NCI-H2081 treated with DMSO at 0.1 percent for 48 hours (cell line): ENCODE measurements around the gene PNPT1.

ENCODE experiments used
- DNase-seq: peaks from one replicate; lab custom pipeline; 2025; lab: John Stamatoyannopoulos, UW

The PNPT1 gene

DNA sequence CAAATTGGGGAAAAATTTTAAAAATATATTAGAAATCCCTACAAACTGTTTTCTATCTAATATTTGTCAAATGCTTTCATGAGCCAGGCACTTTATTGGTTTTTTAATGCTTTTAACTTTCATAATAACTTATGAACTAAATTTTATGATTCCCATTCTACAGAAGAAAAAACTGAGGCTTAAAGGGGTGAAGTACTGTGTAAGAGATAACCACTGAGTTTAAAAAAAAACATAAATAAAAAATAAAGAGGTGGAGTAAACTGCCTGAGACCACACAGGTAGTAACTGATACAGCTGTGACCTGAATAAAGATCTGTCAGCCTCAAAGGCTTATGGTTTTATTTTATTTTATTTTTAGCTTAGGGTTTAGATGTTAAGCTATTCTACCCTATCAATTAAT lies 24.7 kb downstream of the PNPT1 start:
- DNase-seq, result no peak

DNA sequence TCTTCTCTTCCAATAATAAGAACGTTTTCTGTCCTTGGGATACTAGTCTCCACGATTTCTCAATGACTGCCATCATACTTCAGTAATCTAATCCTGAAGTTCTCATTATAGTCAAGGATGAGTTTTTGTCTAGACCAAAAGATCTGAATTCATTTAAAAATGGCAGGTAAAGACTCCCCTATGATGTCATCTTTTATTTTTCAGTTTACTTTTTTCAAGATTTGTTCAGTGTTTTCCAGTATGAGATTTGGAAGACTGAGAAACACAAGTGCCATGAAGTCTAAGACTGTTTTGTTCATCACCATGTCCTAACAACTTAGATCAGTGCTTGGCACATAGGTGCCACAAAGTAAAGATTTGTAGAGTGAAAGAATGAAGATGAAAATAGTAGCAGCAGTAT lies 40.4 kb downstream of the PNPT1 start:
- no peak for DNase-seq

DNA sequence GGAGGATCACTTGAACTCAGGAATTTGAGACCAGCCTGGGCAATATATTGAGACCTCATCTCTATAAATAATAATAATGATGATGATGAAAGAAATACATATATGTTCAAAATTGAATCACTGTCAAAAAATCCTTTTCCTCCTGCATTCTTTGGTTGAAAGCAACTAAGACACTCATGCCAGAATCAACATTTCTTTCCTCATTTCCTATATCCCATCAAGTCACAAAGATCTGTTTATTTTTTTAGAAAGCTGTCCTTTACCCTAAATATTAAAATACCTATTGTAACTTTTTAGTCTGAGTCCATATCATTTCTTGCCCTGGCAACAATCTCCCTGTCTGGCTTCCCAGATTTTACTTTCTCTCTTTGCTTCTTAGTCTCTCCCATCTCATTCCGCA lies 44.4 kb downstream of the PNPT1 start:
- no peak for DNase-seq

DNA sequence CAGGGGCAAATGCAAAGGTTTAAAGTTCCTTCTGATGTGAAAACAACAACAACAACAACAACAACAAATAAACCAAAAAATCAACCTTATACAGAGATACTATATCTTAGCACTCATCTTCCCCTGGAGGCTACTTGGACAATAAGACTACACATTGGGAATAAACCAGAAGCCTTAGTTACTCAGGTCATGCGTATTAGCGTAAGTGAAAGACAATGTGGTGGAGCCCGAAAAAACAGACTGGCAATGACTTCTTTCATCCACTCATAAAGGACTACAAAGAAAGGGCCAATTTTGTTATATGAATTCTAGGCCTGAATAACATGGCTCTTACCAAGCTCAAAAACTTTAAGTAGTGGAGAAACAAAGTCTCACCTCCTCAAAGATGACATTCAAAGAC lies 56.8 kb downstream of the PNPT1 start:
- DNase-seq, result no peak

GRCh38 chr2:55628931-55629330 lies 64.7 kb downstream of the PNPT1 start:
- DNase-seq, result no peak

DNA sequence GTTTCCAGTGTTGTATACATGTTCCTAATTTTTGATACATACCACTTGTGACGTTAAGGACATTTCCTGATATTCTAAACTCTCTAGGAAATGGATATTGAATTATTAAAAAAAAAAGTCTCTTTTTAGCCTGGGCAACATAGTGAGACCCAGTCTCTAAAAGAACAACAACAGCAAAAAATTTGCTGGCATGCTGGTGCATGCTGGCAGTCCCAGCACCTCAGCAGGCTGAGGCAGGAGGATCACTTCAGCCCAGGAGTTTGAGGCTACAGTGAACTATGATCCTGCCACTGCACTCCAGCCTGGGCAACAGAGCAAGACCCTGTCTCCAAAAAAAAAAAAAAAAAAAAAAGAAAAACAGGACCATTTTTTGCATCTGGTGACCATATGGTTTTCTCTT lies 65.7 kb downstream of the PNPT1 start:
- DNase-seq, result no peak

- DNase-seq, result no peak
These were observed 71.8 kb downstream of the PNPT1 start for GRCh38 chr2:55621802-55622201.

- no peak for DNase-seq
These were observed 73.4 kb downstream of the PNPT1 start for GRCh38 chr2:55620123-55620779.

- DNase-seq, result no peak
These were observed 75.2 kb downstream of the PNPT1 start for GRCh38 chr2:55618275-55619055.

DNA sequence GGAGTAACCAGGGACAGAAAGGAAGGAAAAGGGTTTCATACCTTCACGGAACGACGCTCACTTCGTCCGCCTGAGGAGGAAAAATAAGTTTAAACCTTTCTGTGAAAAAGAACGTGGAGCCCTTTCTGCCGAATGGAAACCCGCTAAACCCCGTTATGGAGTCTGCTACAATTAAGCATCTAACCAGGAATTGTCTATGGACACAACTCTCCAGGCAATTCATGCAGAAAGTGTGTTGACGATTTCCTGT lies 75.7 kb downstream of the PNPT1 start:
- no peak for DNase-seq

- peak; percentile 99 for DNase-seq
These were observed 76.2 kb downstream of the PNPT1 start, which contains the start of gene PPP4R3B for GRCh38 chr2:55617175-55618024. TSS of gene PPP4R3B (minus strand) at chr2:55617622. CDS start at chr2:55617285, 337 bp downstream.

DNA sequence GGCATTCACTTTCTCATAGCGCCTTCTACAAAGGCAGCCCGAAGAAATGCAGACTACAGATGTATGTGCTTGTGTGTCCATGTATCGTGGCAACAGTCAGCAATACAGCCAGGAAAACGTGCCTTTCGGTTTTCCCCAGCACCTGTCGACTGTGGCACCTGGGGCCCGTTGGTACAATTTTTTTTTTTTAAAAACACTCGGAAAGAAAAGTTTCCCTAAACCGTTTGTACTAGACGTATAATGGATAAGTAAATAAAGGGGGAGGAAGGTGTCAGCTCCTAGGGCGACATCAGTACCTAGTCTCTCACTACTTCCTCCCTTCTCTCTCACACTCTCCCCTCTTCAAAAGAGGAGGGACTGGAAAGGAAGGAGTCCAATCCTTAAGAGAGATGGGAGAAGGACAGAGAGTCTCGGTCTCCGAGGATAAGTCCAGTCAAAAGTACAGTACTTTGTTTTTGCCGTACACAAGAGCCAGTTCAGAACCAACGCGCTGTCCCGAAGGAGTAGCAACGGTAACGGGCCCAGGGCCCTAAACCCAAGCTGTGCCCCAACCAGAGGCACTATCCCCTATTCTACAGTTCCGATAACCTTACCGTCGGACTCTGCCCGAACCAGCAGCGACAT lies 77.0 kb downstream of the PNPT1 start:
- DNase-seq, result no peak

GRCh38 chr2:55611997-55612396 lies 81.6 kb downstream of the PNPT1 start:
- DNase-seq, result no peak

GRCh38 chr2:55610954-55611743 lies 82.5 kb downstream of the PNPT1 start:
- DNase-seq, result no peak

GRCh38 chr2:55609938-55610578 lies 83.6 kb downstream of the PNPT1 start:
- no peak for DNase-seq

DNA sequence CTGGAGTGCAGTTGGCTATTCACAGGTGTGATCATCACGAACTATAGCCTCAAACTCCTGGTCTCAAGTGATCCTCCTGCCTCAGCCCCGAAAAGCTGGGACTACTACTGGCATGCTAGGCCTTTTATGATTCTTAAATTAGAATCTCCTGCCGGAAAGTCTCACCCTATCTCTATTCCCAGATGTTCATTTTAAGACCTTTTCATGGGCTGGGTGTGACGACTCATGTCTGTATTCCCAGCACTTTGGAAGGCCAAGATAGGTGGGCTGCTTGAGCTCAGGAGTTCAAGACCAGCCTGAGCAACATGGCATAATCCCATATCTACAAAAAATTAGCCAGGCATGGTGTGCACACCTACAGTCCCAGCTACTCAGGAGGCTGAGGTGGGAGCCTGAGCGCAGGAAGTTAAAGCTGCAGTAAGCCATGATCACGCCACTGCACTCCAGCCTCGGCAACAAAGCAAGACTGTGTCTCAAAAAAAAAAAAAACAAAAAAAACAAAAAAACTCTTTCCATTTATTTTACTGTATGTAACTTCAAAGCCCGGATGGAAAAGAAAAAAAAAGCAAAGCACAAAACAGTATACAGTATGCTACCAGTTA lies 84.3 kb downstream of the PNPT1 start:
- DNase-seq, result no peak

DNA sequence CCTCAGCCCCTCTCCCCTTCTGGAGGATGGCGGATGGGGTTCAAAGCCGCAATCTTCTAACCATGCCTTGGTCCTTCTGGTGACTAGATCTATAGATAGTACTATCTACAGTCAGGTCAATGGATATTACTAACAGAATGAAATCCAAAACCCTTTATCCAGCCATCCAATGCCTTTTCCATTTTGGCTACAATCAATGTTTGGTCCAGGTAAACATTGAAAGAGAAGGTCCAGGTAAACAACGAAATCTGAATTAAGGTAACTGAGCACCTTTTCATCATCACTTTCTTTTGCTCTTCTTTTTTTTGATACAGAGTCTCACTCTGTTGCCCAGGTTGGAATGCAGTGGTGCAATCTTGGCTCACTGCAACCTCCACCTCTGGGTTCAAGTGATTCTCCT lies 85.9 kb downstream of the PNPT1 start:
- no peak for DNase-seq

DNA sequence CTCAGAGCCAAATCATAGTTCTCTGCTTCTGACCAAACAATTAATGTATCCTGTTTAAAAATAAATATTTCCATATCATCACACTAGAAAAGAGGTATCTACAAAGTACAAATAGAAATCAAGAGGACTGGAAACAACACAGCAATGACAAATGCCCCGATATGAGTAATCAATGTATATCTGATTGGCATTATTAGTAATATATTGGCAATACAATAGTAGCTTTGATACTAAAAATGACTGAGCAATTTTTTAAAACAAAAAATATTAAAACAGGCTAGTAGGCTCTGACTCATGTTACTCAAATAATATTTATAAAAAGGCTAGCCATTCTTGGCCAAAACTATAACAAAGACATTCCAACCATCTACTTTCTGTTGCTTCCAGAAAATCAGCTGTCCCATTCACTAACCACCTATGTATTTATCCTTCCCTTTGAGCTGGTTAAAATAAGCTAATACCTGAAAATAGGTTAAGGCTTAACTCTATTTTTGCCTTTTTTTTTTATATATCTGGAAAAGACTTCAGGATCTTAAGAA lies 89.5 kb downstream of the PNPT1 start:
- no peak for DNase-seq

DNA sequence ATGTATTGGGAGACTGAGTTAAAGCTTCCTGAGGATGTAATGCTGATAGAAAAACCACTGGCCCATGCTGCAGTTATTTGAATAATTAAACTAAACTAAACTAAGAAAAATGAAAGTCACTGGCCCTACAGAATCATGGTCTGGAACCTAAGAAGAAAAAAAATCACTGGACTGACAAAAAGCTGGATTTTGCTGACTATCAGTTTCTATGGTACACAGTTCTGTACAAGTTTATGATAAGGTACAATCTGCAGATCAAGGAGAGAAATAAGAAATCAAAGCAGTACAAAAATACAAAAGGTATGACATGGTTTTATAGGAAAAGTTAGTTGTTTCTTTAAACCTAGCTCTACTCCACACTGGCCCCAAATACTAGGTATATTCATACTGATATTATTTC lies 91.8 kb downstream of the PNPT1 start:
- no peak for DNase-seq

DNA sequence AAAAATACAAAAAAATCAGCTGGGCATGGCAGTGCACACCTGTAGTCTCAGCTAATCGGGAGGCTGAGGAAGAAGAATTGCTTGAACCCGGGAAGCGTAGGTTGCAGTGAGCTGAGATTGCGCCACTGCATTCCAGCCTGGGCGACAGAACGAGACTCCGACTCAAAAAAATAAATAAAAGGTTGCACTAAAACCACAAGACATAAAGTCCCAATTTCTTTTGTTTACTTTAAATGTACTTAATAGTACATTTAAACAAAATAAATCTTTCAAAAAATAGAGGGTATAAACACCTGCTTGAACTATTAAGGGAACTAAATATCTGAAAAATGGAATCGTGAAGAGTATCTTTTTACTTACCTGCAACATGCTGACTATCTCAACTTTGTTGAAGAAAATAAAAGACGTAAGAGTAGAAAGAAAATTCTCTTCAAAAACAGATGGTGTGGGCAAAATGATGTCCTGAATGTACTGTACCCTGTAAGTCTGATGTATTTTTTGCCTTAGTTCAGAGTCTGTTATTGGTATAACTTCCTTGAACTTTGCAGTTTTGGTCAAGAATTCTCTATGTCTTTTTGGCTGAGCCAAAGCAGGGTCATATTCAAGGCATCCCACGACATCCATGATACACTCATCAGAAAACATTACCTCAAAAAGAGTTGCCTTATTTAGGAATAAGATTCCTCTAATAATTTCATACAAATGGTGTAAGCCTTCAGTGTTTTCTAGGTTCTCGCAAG lies 95.4 kb downstream of the PNPT1 start:
- no peak for DNase-seq
